GM13977 (cell line): Measurements from ENCODE around the gene PRPF6.

Experiments
- DNase-seq: peaks from one replicate; pipeline ENCODE4 v3.0.0; 2012; ENCODE audit warnings: low spot score
- in situ Hi-C: fragments of 300-500 bp; cut with MboI; formaldehyde crosslinking; loops from one replicate; pipeline ENCODE4 v1.12.0; 2022; ENCODE audit warnings: low sequenced_read_pairs, low pct_unique_long_range_greater_than_20kb, mixed read lengths, inconsistent platforms; ENCODE audit not compliant: unreplicated experiment
- TF ChIP-seq, protein P1 (sequence below): IDR thresholded peaks from 2 replicates; pipeline ENCODE4 v1.5.1; 2012; ENCODE audit warnings: mild to moderate bottlenecking, control low read depth; ENCODE audit not compliant: insufficient read depth; ENCODE audit errors: extremely low read depth, missing control alignments

Gene PRPF6

DNA sequence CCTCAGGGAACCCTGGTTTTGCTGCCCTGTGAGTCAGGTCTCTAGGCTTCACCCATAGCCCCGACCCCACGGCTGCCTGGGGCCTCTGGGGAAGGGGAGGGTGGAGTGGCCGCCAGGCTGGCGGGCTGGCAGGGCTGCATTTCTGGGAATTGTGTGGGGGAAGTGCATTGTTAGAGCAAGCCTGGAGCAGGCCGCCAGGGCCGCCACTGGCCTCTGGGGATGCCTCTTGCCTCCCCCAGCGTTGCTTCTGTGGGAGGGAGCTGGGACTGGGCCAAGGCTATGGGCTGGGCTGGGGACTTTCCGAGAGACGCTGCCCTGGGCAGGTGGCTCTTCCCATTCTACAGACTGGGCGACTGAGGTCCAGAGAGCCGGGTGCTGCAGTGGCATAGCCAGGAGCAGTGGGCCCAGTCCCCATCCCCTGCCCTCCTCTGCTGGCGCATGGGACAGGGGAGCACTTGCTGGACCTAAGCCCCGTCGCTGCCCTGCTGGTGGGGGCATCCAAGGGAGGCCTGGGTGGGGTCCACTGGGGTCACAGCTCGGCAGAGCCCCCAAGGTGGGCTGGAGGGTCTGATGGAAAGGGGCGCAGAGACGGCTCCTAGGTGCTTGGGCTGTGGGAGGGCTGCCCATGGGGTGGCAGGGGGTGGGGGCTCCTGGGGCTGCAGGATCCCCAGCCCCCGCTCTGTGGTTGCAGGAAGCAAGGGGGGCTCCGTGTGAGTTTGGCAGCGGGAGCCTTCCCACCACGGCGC, 75.1 kb downstream of the PRPF6 start:
- in situ Hi-C loops, result no loop called here
- DNase-seq, result peak; percentile 63

GRCh38 chr20:64056639-64056888, 75.6 kb downstream of the PRPF6 start:
- TF ChIP-seq, protein P1, sequence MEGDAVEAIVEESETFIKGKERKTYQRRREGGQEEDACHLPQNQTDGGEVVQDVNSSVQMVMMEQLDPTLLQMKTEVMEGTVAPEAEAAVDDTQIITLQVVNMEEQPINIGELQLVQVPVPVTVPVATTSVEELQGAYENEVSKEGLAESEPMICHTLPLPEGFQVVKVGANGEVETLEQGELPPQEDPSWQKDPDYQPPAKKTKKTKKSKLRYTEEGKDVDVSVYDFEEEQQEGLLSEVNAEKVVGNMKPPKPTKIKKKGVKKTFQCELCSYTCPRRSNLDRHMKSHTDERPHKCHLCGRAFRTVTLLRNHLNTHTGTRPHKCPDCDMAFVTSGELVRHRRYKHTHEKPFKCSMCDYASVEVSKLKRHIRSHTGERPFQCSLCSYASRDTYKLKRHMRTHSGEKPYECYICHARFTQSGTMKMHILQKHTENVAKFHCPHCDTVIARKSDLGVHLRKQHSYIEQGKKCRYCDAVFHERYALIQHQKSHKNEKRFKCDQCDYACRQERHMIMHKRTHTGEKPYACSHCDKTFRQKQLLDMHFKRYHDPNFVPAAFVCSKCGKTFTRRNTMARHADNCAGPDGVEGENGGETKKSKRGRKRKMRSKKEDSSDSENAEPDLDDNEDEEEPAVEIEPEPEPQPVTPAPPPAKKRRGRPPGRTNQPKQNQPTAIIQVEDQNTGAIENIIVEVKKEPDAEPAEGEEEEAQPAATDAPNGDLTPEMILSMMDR, result no peak
- in situ Hi-C loops, result no loop called here
- DNase-seq, result no peak

More for the DNA sequence above, 75.1 kb downstream of the PRPF6 start:
- TF ChIP-seq, protein P1, result no peak

GRCh38 chr20:64056889-64057627, 76.1 kb downstream of the PRPF6 start:
- in situ Hi-C loops, result no loop called here
- TF ChIP-seq, protein P1, result no peak
- no peak for DNase-seq

DNA sequence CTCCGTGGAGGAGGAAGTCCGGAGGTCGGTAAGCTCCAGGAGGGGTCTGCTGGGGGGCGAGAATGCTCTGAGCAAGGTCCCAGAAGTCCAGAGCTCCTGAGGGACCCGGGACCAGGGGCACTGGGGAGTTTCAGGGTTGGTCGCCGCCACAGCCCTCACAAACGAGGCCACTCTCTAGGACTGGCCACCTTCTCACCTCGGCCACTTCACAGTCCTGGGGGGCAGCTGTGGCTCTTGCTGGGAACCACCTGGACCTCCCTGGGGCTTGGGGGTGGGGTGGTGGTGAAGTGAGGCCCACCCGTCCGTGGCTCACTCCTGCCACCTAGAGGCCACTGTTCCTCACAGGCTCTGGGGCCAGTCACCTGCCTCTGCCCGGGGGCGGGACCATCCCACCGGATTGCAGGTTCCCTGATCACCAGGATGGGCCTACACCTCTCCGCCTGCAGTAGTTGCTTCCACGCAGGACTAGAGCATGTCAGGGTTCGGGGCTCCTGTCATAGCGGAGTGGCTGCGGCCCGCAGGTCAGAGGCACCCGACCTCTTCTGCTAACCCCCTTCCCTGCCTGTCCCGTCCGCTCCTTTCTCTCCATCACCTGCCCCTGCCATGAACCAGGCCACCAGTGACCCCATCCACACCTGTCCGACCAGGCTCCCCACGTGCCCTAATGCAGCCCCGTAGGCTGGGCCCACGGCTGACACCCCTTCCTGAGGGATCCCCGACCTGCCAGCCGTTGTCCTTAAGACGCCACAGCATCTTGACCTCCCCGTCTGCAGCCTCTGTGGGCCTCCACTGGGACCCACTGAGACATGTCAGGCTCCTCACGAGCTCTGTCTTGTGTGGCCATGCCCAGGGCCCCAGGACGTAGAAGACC, 76.9 kb downstream of the PRPF6 start:
- in situ Hi-C loops, result no loop called here
- DNase-seq, result peak; percentile 91
- TF ChIP-seq, protein P1, result peak; percentile 97

DNA sequence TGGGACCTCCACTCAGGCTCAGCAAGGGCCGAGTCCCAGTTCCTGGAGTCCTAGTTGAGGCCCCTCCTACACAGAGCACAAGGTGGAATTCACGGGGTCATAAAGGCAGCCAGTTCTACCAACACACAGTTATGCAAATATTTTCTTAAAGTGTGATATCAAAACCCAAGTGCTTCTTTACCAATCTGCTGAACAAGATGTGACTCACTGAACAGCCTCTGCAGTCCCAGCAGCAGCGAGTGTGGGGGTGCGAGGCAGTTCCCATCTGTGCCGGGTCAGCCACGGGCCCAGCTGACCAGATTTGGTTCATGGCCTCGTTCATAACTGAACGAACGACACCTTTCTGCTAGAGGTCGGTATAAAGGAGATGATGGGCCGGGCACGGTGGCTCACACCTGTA, 77.6 kb downstream of the PRPF6 start:
- no peak for DNase-seq
- in situ Hi-C loops, result no loop called here
- TF ChIP-seq, protein P1, result no peak

GRCh38 chr20:64062276-64062595, 81.3 kb downstream of the PRPF6 start:
- TF ChIP-seq, protein P1, result no peak
- DNase-seq, result no peak
- in situ Hi-C loops, result no loop called here
